Endothelial cell of umbilical vein (primary cell): ENCODE data around the gene PIAS2. TPM values are rescaled to one million over a fixed set of nuclear protein-coding genes. Genes with fewer than 3 reads are reported as not detected.

Experiments
- BruUV-seq: library from RNA; stranded (reverse); fragments of 400-500 nt; replicated peaks from 2 replicates; lab custom pipeline; 2021; lab: Mats Ljungman, UMichigan
- CTCF ChIA-PET: fragments of 300-600, 350-600 bp; sonication (Branson Sonifier 250); formaldehyde crosslinking; loops from one replicate; lab custom pipeline; 2021; ENCODE audit warnings: antibody characterized with exemption, inconsistent platforms; lab: Charles Lee
- POLR2A ChIA-PET: fragments of 300-600, 350-600 bp; sonication (Branson Sonifier 250); formaldehyde crosslinking; loops from one replicate; lab custom pipeline; 2021; ENCODE audit warnings: antibody characterized with exemption, inconsistent platforms; lab: Charles Lee
- DNase-seq: peaks from one replicate; pipeline ENCODE4 v3.0.0-alpha.2; 2011; ENCODE audit warnings: low read depth, low spot score
- FAIRE-seq: peaks from 2 replicates; lab custom pipeline; 2011; peaks lifted over from hg19 to GRCh38; lab: Jason Lieb, UNC
- H2AFZ ChIP-seq: 2 replicates; pipeline ENCODE4 v1.6.0; 2012; ENCODE audit warnings: low read depth, low read length, control low read depth, inconsistent platforms
- H3K27ac ChIP-seq: 2 replicates; pipeline ENCODE4 v1.5.1; 2011; ENCODE audit warnings: low read depth, mild to moderate bottlenecking, control low read depth, low read length, moderate library complexity; ENCODE audit not compliant: insufficient read depth
- H3K27me3 ChIP-seq, 2 experiments: 2 replicates each; pipeline versions ENCODE4 v1.6.0 to v1.6.1; 2011; ENCODE audit warnings: low read length in 2 of 2, mixed read lengths in 1 of 2; ENCODE audit not compliant: control insufficient read depth in 2 of 2, insufficient read depth in 2 of 2
- H3K36me3 ChIP-seq, 2 experiments: 2 replicates in 1 of 2; 3 replicates in 1 of 2; pipeline ENCODE4 v1.5.1; 2011; ENCODE audit warnings: low read length in 2 of 2, mild to moderate bottlenecking in 1 of 2, moderate library complexity in 1 of 2; ENCODE audit not compliant: control insufficient read depth in 2 of 2, insufficient read depth in 2 of 2; ENCODE audit errors: extremely low read depth in 1 of 2
- H3K4me1 ChIP-seq: 3 replicates; pipeline ENCODE4 v1.5.1; 2011; ENCODE audit warnings: mild to moderate bottlenecking, low read length; ENCODE audit not compliant: control insufficient read depth, insufficient read depth; ENCODE audit errors: extremely low read depth
- H3K4me2 ChIP-seq: 2 replicates; pipeline ENCODE4 v1.6.1; 2011; ENCODE audit warnings: low read length, control low read depth, mixed read lengths; ENCODE audit not compliant: insufficient read depth
- H3K4me3 ChIP-seq, 3 experiments: fragments of 200-600 bp in 1 of 3; sonication (generic), shearing (Covaris generic) in 1 of 3; replicated peaks in 1 of 3; 2 replicates each; pipeline ENCODE4 v1.5.1; 2011 to 2016; ENCODE audit warnings: control low read depth in 3 of 3, low read length in 3 of 3, mild to moderate bottlenecking in 2 of 3, inconsistent platforms in 1 of 3, low read depth in 1 of 3, moderate library complexity in 1 of 3; ENCODE audit not compliant: insufficient read depth in 1 of 3
- H3K79me2 ChIP-seq: 2 replicates; pipeline ENCODE4 v1.6.0; 2012; ENCODE audit warnings: low read length, inconsistent platforms; ENCODE audit not compliant: control insufficient read depth, insufficient read depth
- H3K9ac ChIP-seq: replicated peaks from 2 replicates; pipeline ENCODE3; 2011; ENCODE audit warnings: low read length, control low read depth; ENCODE audit not compliant: insufficient read depth; ENCODE audit errors: extremely low read depth
- H3K9me1 ChIP-seq: replicated peaks from 3 replicates; pipeline ENCODE4 v1.6.0; 2011; ENCODE audit warnings: mild to moderate bottlenecking, low read length; ENCODE audit not compliant: control insufficient read depth, insufficient read depth; ENCODE audit errors: extremely low read depth
- H3K9me3 ChIP-seq: replicated peaks from 2 replicates; pipeline ENCODE4 v1.5.1; 2012; ENCODE audit warnings: low read length, inconsistent platforms; ENCODE audit not compliant: control insufficient read depth, insufficient read depth
- H4K20me1 ChIP-seq: replicated peaks from 2 replicates; pipeline ENCODE3; 2011; ENCODE audit warnings: mild to moderate bottlenecking, low read length; ENCODE audit not compliant: control insufficient read depth, insufficient read depth; ENCODE audit errors: extremely low read depth
- EZH2 ChIP-seq: IDR thresholded peaks from 2 replicates; pipeline ENCODE4 v1.6.1; 2012; ENCODE audit warnings: borderline replicate concordance, low read depth, mild to moderate bottlenecking, moderate library complexity, low read length, inconsistent platforms; ENCODE audit not compliant: severe bottlenecking
- FOS ChIP-seq: IDR thresholded peaks from 2 replicates; pipeline ENCODE4 v1.6.1; 2011; ENCODE audit warnings: mild to moderate bottlenecking, low read length, moderate library complexity, borderline replicate concordance; ENCODE audit not compliant: insufficient read depth
- GATA2 ChIP-seq: IDR thresholded peaks from 2 replicates; pipeline ENCODE4 v1.7.0; 2011; ENCODE audit warnings: low read depth, mild to moderate bottlenecking, moderate library complexity, mixed read lengths, low read length; ENCODE audit not compliant: insufficient read length, insufficient read depth
- JUN ChIP-seq: IDR thresholded peaks from 2 replicates; pipeline ENCODE4 v1.6.1; 2011; ENCODE audit warnings: borderline replicate concordance, low read depth; ENCODE audit not compliant: insufficient read length, insufficient read depth
- MAX ChIP-seq: IDR thresholded peaks from 2 replicates; pipeline ENCODE4 v1.6.1; 2011; ENCODE audit not compliant: insufficient read depth, insufficient read length
- MYC ChIP-seq: IDR thresholded peaks from one replicate; pipeline ENCODE4 v1.6.1; 2011; ENCODE audit warnings: mild to moderate bottlenecking, low read depth, low read length
- POLR2A ChIP-seq: IDR thresholded peaks from 2 replicates; pipeline ENCODE4 v1.6.1; 2012; ENCODE audit warnings: low read depth, mild to moderate bottlenecking, control low read depth, low read length
- POLR2AphosphoS5 ChIP-seq: IDR thresholded peaks from 2 replicates; pipeline ENCODE4 v1.6.1; 2012; ENCODE audit warnings: low read depth, mild to moderate bottlenecking, control low read depth, low read length, moderate library complexity; ENCODE audit not compliant: insufficient read depth
- dilution Hi-C: fragments of 300-500 bp; cut with MboI; formaldehyde crosslinking; loops from one replicate; pipeline ENCODE4 v1.15.0; 2019; ENCODE audit warnings: low sequenced_read_pairs; ENCODE audit not compliant: extremely low pct_ligation_motif_present
- intact Hi-C: fragments of 100-400 bp; cut with micrococcal nuclease; formaldehyde crosslinking; loops from one replicate; pipeline ENCODE4 v1.10.0; 2022
- polyA plus RNA-seq, 4 experiments: library from polyadenylated mRNA; depleted of rRNA in 3 of 4; stranded (reverse) in 3 of 4; unstranded in 1 of 4; fragments of >200 nt; gene quantifications; 2 replicates each; pipeline versions ENCODE4 v1.2.1 to v1.2.3, GENCODE V29; 2011 to 2012; ENCODE audit warnings: missing spikeins in 1 of 4
- total RNA-seq: library from RNA; stranded (reverse); gene quantifications from 2 replicates; pipeline ENCODE4 v1.2.3, GENCODE V29; 2021
- TF ChIP-seq, protein P1 (sequence below), 2 donors: IDR thresholded peaks; 1 replicate in 1 of 2; 2 replicates in 1 of 2; pipeline ENCODE4 v1.5.1; 2011; ENCODE audit warnings: low read length in 2 of 2, mild to moderate bottlenecking in 2 of 2, moderate library complexity in 2 of 2, control low read depth in 1 of 2, inconsistent platforms in 1 of 2, low read depth in 1 of 2; ENCODE audit not compliant: insufficient read depth in 1 of 2; ENCODE audit errors: extremely low read depth in 1 of 2

The PIAS2 gene
- total and polyA plus RNA-seq, 2 donors (not counting 3 experiments of a cell fraction or from before 2014, with no cell fraction given) = 7.0 to 34.3 TPM

- DNase-seq (no peak), FAIRE-seq (no peak)
- dilution Hi-C loops = no loop called here
- H3K27me3 ChIP-seq = no peaks in the 10 kb centered on the region
- no peak overlapping the region for H2AFZ ChIP-seq
- no peaks in the 10 kb centered on the region for H3K9me3 ChIP-seq
- no peak overlapping the region for H3K9ac ChIP-seq
- H3K36me3 ChIP-seq = no peaks in the 10 kb centered on the region
- TF ChIP-seq MAX (no peak), POLR2A (no peak), EZH2 (no peak), FOS (no peak), POLR2AphosphoS5 (no peak), JUN (no peak), MYC (no peak), GATA2 (no peak)
- TF ChIP-seq, protein P1, sequence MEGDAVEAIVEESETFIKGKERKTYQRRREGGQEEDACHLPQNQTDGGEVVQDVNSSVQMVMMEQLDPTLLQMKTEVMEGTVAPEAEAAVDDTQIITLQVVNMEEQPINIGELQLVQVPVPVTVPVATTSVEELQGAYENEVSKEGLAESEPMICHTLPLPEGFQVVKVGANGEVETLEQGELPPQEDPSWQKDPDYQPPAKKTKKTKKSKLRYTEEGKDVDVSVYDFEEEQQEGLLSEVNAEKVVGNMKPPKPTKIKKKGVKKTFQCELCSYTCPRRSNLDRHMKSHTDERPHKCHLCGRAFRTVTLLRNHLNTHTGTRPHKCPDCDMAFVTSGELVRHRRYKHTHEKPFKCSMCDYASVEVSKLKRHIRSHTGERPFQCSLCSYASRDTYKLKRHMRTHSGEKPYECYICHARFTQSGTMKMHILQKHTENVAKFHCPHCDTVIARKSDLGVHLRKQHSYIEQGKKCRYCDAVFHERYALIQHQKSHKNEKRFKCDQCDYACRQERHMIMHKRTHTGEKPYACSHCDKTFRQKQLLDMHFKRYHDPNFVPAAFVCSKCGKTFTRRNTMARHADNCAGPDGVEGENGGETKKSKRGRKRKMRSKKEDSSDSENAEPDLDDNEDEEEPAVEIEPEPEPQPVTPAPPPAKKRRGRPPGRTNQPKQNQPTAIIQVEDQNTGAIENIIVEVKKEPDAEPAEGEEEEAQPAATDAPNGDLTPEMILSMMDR (IDR thresholded peaks at IDR 0.05; ENCODE audit: extremely low read depth in 1 of 2, insufficient read depth in 1 of 2, low read depth in 1 of 2, low read length in 2 of 2) = no peak
- no TSS peak for BruUV-seq
- H3K9me1 ChIP-seq = no peaks in the 10 kb centered on the region
- H3K4me1 ChIP-seq = peaks cover under 1% of the 10 kb centered on the region
- intact Hi-C loops = loop anchor here (10.0 kb wide), 1 partner anchor 256 kb away; the partner anchor contains the start of gene LOXHD1
- no peak overlapping the region for H3K4me3 ChIP-seq
- H3K27ac ChIP-seq = no peak overlapping the region
- peaks cover 65% of the 10 kb centered on the region for H3K79me2 ChIP-seq
- no peak overlapping the region for H3K4me2 ChIP-seq
- ChIA-PET POLR2A (no interaction called here), CTCF (no interaction called here)
- peaks cover 5% of the 10 kb centered on the region for H4K20me1 ChIP-seq
These were observed 6.5 kb downstream of the PIAS2 start for GRCh38 chr18:46910856-46911255.
